OCI-LY7 (cell line): ENCODE data around the gene NTHL1. TPM values are rescaled to one million over a fixed set of nuclear protein-coding genes. Genes with fewer than 3 reads are reported as not detected.

Experiments
- BruUV-seq: library from RNA; stranded (reverse); fragments of 400-500 nt; replicated peaks from 2 replicates; lab custom pipeline; 2021; lab: Mats Ljungman, UMichigan
- CTCF ChIA-PET: fragments of 300-600 bp; sonication (Branson Sonifier 250); formaldehyde crosslinking; loops from one replicate; lab custom pipeline; 2022; ENCODE audit warnings: antibody characterized with exemption; ENCODE audit not compliant: unreplicated experiment; lab: Charles Lee
- POLR2A ChIA-PET: fragments of 300-600 bp; sonication (Branson Sonifier 250); formaldehyde crosslinking; loops from one replicate; lab custom pipeline; 2022; ENCODE audit warnings: antibody characterized with exemption; lab: Charles Lee
- DNase-seq: peaks from one replicate; pipeline ENCODE4 v3.0.0-alpha.2; 2015; ENCODE audit warnings: low spot score
- H2AFZ ChIP-seq: fragments of 200-600 bp; sonication (generic), shearing (Covaris generic); 2 replicates; pipeline ENCODE4 v1.6.1; 2014; ENCODE audit warnings: mild to moderate bottlenecking, antibody characterized with exemption, low read length, moderate library complexity
- H3K27ac ChIP-seq: fragments of 200-600 bp; sonication (generic); 2 replicates; pipeline ENCODE4 v1.5.1; 2014; ENCODE audit warnings: mixed run types, low read depth, mild to moderate bottlenecking, moderate library complexity, low read length, inconsistent platforms; ENCODE audit not compliant: poor library complexity, severe bottlenecking
- H3K36me3 ChIP-seq: fragments of 200-600 bp; sonication (generic); 2 replicates; pipeline ENCODE4 v1.6.1; 2014; ENCODE audit warnings: mild to moderate bottlenecking, antibody characterized with exemption, low read length, moderate library complexity, mixed read lengths; ENCODE audit not compliant: insufficient read depth
- H3K4me1 ChIP-seq: fragments of 200-600 bp; sonication (generic); 2 replicates; pipeline ENCODE4 v1.5.1; 2014; ENCODE audit warnings: mild to moderate bottlenecking, low read length; ENCODE audit not compliant: insufficient read depth, poor library complexity, severe bottlenecking
- H3K4me2 ChIP-seq: fragments of 200-600 bp; sonication (generic); 2 replicates; pipeline ENCODE4 v1.6.1; 2014; ENCODE audit warnings: mild to moderate bottlenecking, low read length
- H3K4me3 ChIP-seq: fragments of 200-600 bp; sonication (generic); 2 replicates; pipeline ENCODE4 v1.5.1; 2014; ENCODE audit warnings: mild to moderate bottlenecking, low read depth, low read length; ENCODE audit not compliant: poor library complexity, severe bottlenecking
- H3K79me2 ChIP-seq: fragments of 200-600 bp; sonication (generic); 2 replicates; pipeline ENCODE4 v1.6.1; 2016; ENCODE audit warnings: low read depth, mild to moderate bottlenecking, low read length, moderate library complexity, mixed read lengths; ENCODE audit not compliant: insufficient read depth
- H3K9me2 ChIP-seq: fragments of 200-600 bp; sonication (generic); 2 replicates; pipeline ENCODE4 v1.6.1; 2016; ENCODE audit warnings: mild to moderate bottlenecking, low read length, mixed read lengths; ENCODE audit not compliant: insufficient read depth
- H3K9me3 ChIP-seq: fragments of 200-600 bp; sonication (generic); 2 replicates; pipeline ENCODE4 v1.6.1; 2014; ENCODE audit warnings: mild to moderate bottlenecking, mixed run types, low read length, mixed read lengths
- H4K20me1 ChIP-seq: fragments of 200-600 bp; sonication (generic); 2 replicates; pipeline ENCODE4 v1.6.1; 2014; ENCODE audit warnings: mild to moderate bottlenecking, antibody characterized with exemption, low read length, moderate library complexity, mixed read lengths; ENCODE audit not compliant: insufficient read depth
- EZH2phosphoT487 ChIP-seq: fragments of 200-600 bp; sonication (generic); IDR thresholded peaks from 2 replicates; pipeline ENCODE4 v1.6.1; 2018; ENCODE audit warnings: low read depth, borderline replicate concordance, mild to moderate bottlenecking, mixed run types, antibody characterized with exemption, low read length, moderate library complexity, mixed read lengths
- intact Hi-C: fragments of 100-400 bp; cut with micrococcal nuclease; formaldehyde crosslinking; loops from one replicate; pipeline ENCODE4 v1.10.0; 2022; ENCODE audit not compliant: unreplicated experiment
- total RNA-seq, 2 experiments: library from RNA; depleted of rRNA in 1 of 2; stranded (reverse); fragments of >200 nt in 1 of 2; shearing (Covaris generic) in 1 of 2; gene quantifications; 2 replicates each; pipeline ENCODE4 v1.2.3, GENCODE V29; 2014 to 2022
- TF ChIP-seq, protein P1 (sequence below): fragments of 200-600 bp; sonication (generic); conservative IDR thresholded peaks from 2 replicates; pipeline ENCODE4 v1.5.1; 2014; ENCODE audit warnings: mild to moderate bottlenecking, antibody characterized with exemption, low read length, moderate library complexity, mixed read lengths

Gene NTHL1
- total RNA-seq, 2 experiments from 2014 or later: 51.5 to 56.2 TPM

DNA sequence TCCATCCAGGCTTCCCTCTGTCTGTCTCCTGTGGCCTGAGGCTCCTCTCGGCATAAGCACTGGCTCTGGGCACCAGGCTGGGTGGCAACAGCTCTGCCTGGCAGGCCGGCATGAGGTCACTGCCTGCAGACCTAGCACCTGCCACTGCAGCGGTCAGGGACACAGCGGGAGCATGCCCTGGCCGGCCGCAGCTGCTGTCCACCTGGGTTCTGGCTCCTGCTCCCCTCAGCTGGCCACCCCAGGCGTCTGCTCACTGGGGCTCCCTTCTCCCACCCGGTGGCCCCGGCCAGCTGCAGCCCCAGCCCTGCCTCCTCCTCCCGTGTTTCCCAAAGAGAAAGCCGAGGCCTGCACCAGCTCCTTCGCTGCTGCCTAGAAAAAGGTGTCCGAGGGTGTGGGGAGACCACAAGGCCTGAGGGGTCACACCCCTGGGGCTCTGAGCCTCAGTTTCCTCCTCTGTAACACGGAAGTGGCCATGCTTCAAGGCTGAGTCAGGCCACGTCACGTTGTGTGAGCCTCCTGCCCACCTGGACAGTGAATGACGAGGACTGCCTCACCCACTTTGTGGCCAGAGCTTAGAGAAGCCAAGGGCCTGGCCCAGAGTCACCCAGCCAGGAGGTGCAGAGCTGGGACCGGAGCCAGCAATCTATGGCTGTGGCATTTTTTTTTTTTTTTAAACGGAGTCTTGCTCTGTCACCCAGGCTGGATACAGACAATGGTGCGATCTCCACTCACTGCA is 6.7 kb downstream of the NTHL1 start:
- no peaks in the 10 kb centered on the region for H4K20me1 ChIP-seq
- H3K36me3 ChIP-seq: peaks cover 11% of the 10 kb centered on the region; the same call in 1 of the 2 replicates
- no peak for DNase-seq
- CTCF ChIA-PET: no interaction called here
- no peaks in the 10 kb centered on the region for H3K9me2 ChIP-seq
- POLR2A ChIA-PET: interaction anchor here (0.7 kb wide), 1 partner anchor 102 kb away, joined by 3 read pairs; no protein-coding TSS in a partner anchor
- H3K9me3 ChIP-seq: no peaks in the 10 kb centered on the region
- H3K4me2 ChIP-seq: no peak overlapping the region
- H3K4me3 ChIP-seq: no peak overlapping the region
- H3K79me2 ChIP-seq: no peaks in the 10 kb centered on the region
- H2AFZ ChIP-seq: no peak overlapping the region
- H3K27ac ChIP-seq: no peak overlapping the region
- BruUV-seq: no TSS peak
- peaks cover 1% of the 10 kb centered on the region for H3K4me1 ChIP-seq
- intact Hi-C loops: no loop called here
- TF ChIP-seq, protein P1, sequence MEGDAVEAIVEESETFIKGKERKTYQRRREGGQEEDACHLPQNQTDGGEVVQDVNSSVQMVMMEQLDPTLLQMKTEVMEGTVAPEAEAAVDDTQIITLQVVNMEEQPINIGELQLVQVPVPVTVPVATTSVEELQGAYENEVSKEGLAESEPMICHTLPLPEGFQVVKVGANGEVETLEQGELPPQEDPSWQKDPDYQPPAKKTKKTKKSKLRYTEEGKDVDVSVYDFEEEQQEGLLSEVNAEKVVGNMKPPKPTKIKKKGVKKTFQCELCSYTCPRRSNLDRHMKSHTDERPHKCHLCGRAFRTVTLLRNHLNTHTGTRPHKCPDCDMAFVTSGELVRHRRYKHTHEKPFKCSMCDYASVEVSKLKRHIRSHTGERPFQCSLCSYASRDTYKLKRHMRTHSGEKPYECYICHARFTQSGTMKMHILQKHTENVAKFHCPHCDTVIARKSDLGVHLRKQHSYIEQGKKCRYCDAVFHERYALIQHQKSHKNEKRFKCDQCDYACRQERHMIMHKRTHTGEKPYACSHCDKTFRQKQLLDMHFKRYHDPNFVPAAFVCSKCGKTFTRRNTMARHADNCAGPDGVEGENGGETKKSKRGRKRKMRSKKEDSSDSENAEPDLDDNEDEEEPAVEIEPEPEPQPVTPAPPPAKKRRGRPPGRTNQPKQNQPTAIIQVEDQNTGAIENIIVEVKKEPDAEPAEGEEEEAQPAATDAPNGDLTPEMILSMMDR: no peak
- TF ChIP-seq EZH2phosphoT487: no peak

DNA sequence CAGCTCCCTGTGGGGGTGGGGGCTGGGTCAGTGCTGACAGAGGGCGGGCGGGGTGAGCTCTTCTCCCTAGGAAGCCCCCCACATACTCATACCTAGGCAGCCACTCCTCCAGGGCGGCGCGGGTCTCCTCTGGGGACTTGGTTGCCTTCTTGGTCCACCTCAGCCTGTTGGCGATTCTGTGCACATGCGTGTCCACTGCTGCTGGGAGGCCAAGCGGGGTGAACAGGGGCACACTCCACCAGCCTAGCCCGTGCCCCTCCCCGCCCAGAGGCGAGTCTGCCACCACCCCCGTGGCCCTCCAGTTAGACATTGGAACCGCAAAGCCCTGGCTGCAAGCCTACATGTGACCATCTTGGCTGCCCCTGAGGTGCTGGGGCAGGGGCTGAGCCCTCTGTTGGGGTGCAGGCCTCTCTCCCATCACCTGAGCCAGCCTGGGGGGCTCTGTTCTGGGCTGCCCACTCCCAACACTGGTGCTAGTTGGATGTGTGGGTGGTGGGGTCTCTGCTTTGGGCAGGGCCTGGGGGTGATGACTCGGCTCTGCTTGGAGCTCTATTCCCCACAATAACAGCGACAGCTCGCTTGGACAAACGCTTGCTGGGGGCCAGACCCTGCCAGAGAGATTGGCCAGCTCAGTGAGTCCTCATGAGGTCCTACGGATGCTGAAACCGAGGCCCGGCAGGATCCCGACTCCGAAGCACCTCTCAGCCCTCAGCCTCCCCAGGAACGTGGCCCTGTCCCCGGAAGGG is 7.4 kb downstream of the NTHL1 start:
- BruUV-seq: no TSS peak
- intact Hi-C loops: no loop called here
- DNase-seq: no peak

DNA sequence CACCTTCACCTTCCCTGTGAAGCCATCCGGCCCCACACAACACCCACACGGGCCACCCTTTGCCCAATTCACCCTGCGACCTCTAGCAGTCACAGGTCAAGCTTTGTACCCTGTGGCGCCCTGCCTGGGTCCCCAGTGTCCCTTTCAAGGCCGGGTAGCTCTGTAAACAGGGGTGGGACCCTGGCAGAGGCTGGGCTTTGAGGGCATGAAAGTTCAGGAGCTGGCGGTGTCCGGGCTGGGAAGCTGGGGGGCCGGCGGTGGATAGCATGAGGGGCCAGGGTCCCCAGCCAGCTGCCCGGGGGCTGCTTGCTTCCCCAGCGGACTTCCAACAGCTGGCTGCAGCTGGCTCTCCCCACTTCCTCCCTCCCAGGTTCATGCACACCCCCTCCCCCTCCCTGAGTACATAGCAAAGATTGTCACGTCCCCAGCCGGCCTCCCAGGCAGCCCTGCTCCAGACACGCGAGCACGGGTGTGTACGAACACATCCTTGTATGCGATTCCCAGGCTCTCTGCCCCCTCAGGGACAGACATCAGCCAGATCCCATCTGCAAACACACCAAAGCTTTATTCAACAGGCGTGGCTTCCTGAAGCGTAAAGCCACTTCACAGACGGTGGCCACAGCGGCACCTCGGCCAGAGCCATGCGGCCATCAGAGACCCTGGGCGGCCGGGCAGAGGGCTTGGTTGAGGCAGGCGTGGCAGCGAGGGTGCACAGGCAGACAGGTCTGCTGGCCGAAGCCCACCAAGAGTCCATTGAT is 8.2 kb downstream of the NTHL1 start:
- ChIA-PET CTCF (no interaction called here), POLR2A (no interaction called here)
- TF ChIP-seq, protein P1: no peak
- TF ChIP-seq EZH2phosphoT487: no peak
- peaks cover 6% of the 10 kb centered on the region; the same call in 1 of the 2 replicates for H3K36me3 ChIP-seq
- no peaks in the 10 kb centered on the region for H3K4me1 ChIP-seq
- DNase-seq: no peak
- no peak overlapping the region for H3K27ac ChIP-seq
- intact Hi-C loops: no loop called here
- no peak overlapping the region for H3K4me3 ChIP-seq
- no peaks in the 10 kb centered on the region for H3K79me2 ChIP-seq
- no peaks in the 10 kb centered on the region for H3K9me2 ChIP-seq
- H3K4me2 ChIP-seq: no peak overlapping the region
- no peaks in the 10 kb centered on the region for H4K20me1 ChIP-seq
- H2AFZ ChIP-seq: no peak overlapping the region
- BruUV-seq: no TSS peak
- H3K9me3 ChIP-seq: no peaks in the 10 kb centered on the region

More for the DNA sequence above, 7.4 kb downstream of the NTHL1 start:
- H3K79me2 ChIP-seq: no peaks in the 10 kb centered on the region
- no peak overlapping the region for H3K4me3 ChIP-seq
- no peaks in the 10 kb centered on the region for H3K9me3 ChIP-seq
- no peaks in the 10 kb centered on the region for H4K20me1 ChIP-seq
- peaks cover 11% of the 10 kb centered on the region; the same call in 1 of the 2 replicates for H3K36me3 ChIP-seq
- ChIA-PET POLR2A (no interaction called here), CTCF (no interaction called here)
- TF ChIP-seq EZH2phosphoT487: no peak
- no peak overlapping the region for H3K27ac ChIP-seq
- no peak overlapping the region for H3K4me2 ChIP-seq
- no peaks in the 10 kb centered on the region for H3K4me1 ChIP-seq
- no peaks in the 10 kb centered on the region for H3K9me2 ChIP-seq
- no peak overlapping the region for H2AFZ ChIP-seq
